Right lobe of liver (tissue), 6 donors: ENCODE data around the gene TRIP4. TPM values are rescaled to one million over a fixed set of nuclear protein-coding genes. Genes with fewer than 3 reads are reported as not detected.

Source experiments
- ATAC-seq, 4 donors: fragments of 200-7000 bp; cut with Tn5 transposase; one replicate each; pipeline ENCODE4 v1.9.1; 2020; ENCODE audit warnings: mild to moderate bottlenecking in 4 of 4, moderate library complexity in 4 of 4
- DNase-seq, 3 donors: peaks; one replicate each; pipeline ENCODE4 v3.0.0-alpha.2; 2020
- H3K27ac ChIP-seq, 3 donors: fragments of 200-600 bp; one replicate each; pipeline ENCODE4 v1.8.0; 2022
- H3K27me3 ChIP-seq, 2 donors: fragments of 200-600 bp; one replicate each; pipeline ENCODE4 v1.8.0; 2022
- H3K36me3 ChIP-seq, 4 donors: fragments of 200-600 bp; sonication (generic) in 1 of 4; one replicate each; pipeline versions ENCODE4 v1.5.1 to v1.8.0; 2017 to 2022; ENCODE audit warnings: control low read depth in 1 of 4
- H3K4me1 ChIP-seq, 4 donors: fragments of 200-600 bp; sonication (generic) in 1 of 4; one replicate each; pipeline versions ENCODE4 v1.5.1 to v1.8.0; 2017 to 2022; ENCODE audit warnings: control low read depth in 1 of 4
- H3K4me3 ChIP-seq, 3 donors: fragments of 200-600 bp; one replicate each; pipeline ENCODE4 v1.8.0; 2022
- H3K9me3 ChIP-seq, 4 donors: fragments of 200-600 bp; sonication (generic) in 1 of 4; one replicate each; pipeline versions ENCODE4 v1.5.1 to v1.8.0; 2017 to 2022; ENCODE audit warnings: control low read depth in 1 of 4
- POLR2A ChIP-seq: fragments of 450-650 bp; IDR thresholded peaks from one replicate; pipeline ENCODE4 v1.6.1; 2017; ENCODE audit warnings: antibody characterized with exemption, mild to moderate bottlenecking
- WGBS: methylation state at CpG from one replicate; pipeline ENCODE4 v1.1.6; 2018; ENCODE audit warnings: low coverage, low lambda C conversion rate; ENCODE audit not compliant: insufficient coverage; ENCODE audit errors: missing lambda C conversion rate; 5-methylcytosine and 5-hydroxymethylcytosine counted together
- intact Hi-C, 2 donors: fragments of 100-400 bp; cut with DNase I; formaldehyde crosslinking; loops; one replicate each; pipeline versions ENCODE4 v1.11.2 to v1.14.1; 2022
- total RNA-seq, 6 experiments: library from RNA; depleted of rRNA in 2 of 6; stranded (reverse); fragments of >200 nt in 2 of 6; fragmentation: NEBNext Ultra II Directional in 3 of 6; extraction: Animal tissue kit (Norgen Biotek cat#: 25700) in 3 of 6; gene quantifications; one replicate each; pipeline versions ENCODE4 v1.1.0 to v1.2.4, GENCODE V29; 2016 to 2023
- TF ChIP-seq, protein P1 (sequence below), 4 donors: fragments of 200-600 bp in 3 of 4; fragments of 450-650 bp in 1 of 4; IDR thresholded peaks; one replicate each; pipeline versions ENCODE4 v1.5.1 to v1.8.0; 2016 to 2022; ENCODE audit warnings: antibody characterized with exemption in 4 of 4, mild to moderate bottlenecking in 2 of 4
- donor health status: DM: no; HTN: yes; CAD: no.
- donor health status: DM: no; HTN: no; CAD: no.
- donor health status: DM: no; HTN: no; CAD: no.
- donor health status: DM: no; HTN: yes; CAD: no.
- donor health status: DM: no; HTN: yes; CAD: no.

The TRIP4 gene
- total RNA-seq, 6 experiments from 2014 or later: 4.2 to 12.5 (median 9.5) TPM

- DNase-seq (no peak), ATAC-seq (no peak)
- intact Hi-C loops: no loop called here
- Histone ChIP-seq H3K27ac (no peak overlapping the region), H3K4me3 (no peak overlapping the region), H3K27me3 (no peaks in the 10 kb centered on the region), H3K36me3 (no peaks in the 10 kb centered on the region), H3K4me1 (peaks cover 0 to 2% (median 0%) of the 10 kb centered on the region in 4 donors), H3K9me3 (no peaks in the 10 kb centered on the region)
- no peak for TF ChIP-seq POLR2A
- TF ChIP-seq, protein P1, sequence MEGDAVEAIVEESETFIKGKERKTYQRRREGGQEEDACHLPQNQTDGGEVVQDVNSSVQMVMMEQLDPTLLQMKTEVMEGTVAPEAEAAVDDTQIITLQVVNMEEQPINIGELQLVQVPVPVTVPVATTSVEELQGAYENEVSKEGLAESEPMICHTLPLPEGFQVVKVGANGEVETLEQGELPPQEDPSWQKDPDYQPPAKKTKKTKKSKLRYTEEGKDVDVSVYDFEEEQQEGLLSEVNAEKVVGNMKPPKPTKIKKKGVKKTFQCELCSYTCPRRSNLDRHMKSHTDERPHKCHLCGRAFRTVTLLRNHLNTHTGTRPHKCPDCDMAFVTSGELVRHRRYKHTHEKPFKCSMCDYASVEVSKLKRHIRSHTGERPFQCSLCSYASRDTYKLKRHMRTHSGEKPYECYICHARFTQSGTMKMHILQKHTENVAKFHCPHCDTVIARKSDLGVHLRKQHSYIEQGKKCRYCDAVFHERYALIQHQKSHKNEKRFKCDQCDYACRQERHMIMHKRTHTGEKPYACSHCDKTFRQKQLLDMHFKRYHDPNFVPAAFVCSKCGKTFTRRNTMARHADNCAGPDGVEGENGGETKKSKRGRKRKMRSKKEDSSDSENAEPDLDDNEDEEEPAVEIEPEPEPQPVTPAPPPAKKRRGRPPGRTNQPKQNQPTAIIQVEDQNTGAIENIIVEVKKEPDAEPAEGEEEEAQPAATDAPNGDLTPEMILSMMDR (IDR thresholded peaks at IDR 0.05): no peak
- 47% methylated on average over 6 of the region's 6 CpGs for WGBS
Measured at GRCh38 chr15:64438653-64439447, 51.2 kb downstream of the TRIP4 start.

GRCh38 chr15:64441852-64442251 lies 54.2 kb downstream of the TRIP4 start:
- Histone ChIP-seq H3K9me3 (no peaks in the 10 kb centered on the region), H3K27me3 (no peaks in the 10 kb centered on the region), H3K27ac (no peak overlapping the region), H3K36me3 (peaks cover 0 to 3% (median 0%) of the 10 kb centered on the region in 4 donors), H3K4me3 (no peak overlapping the region), H3K4me1 (peaks cover 0 to 8% (median 0%) of the 10 kb centered on the region in 4 donors)
- intact Hi-C loops: no loop called here
- TF ChIP-seq, protein P1 (IDR thresholded peaks at IDR 0.05): no peak
- no peak for TF ChIP-seq POLR2A
- 88% methylated on average over 3 of the region's 3 CpGs for WGBS
- ATAC-seq: no peak
- DNase-seq: no peak

- Histone ChIP-seq H3K4me1 (peaks cover 0 to 13% (median 0%) of the 10 kb centered on the region in 4 donors), H3K36me3 (peaks cover 0 to 3% (median 0%) of the 10 kb centered on the region in 4 donors), H3K9me3 (no peaks in the 10 kb centered on the region), H3K27me3 (no peaks in the 10 kb centered on the region), H3K27ac (no peak overlapping the region), H3K4me3 (no peak overlapping the region)
- 83% methylated on average over 2 of the region's 2 CpGs for WGBS
- TF ChIP-seq, protein P1 (IDR thresholded peaks at IDR 0.05): no peak
- TF ChIP-seq POLR2A: no peak
- intact Hi-C loops: no loop called here
- ATAC-seq (no peak), DNase-seq (no peak)
Measured at GRCh38 chr15:64443016-64443415, 55.4 kb downstream of the TRIP4 start.

- Histone ChIP-seq H3K9me3 (no peaks in the 10 kb centered on the region), H3K4me3 (no peak overlapping the region), H3K4me1 (peaks cover 0 to 13% (median 0%) of the 10 kb centered on the region in 4 donors), H3K36me3 (peaks cover 0 to 7% (median 2%) of the 10 kb centered on the region in 4 donors), H3K27me3 (no peaks in the 10 kb centered on the region), H3K27ac (peak overlapping the region in 1 of 3 donors; percentile 1)
- ATAC-seq (peak in 3 of 4 donors; percentile 54 to 89 (median 58)), DNase-seq (no peak)
- TF ChIP-seq, protein P1 (IDR thresholded peaks at IDR 0.05): no peak
- TF ChIP-seq POLR2A: no peak
- WGBS: 51% methylated on average over 3 of the region's 3 CpGs
- intact Hi-C loops: no loop called here
Measured at GRCh38 chr15:64443747-64444621, 56.3 kb downstream of the TRIP4 start.
